HCT116 (cell line): ENCODE data around the gene WWTR1. TPM values are rescaled to one million over a fixed set of nuclear protein-coding genes. Genes with fewer than 3 reads are reported as not detected.

Experiments
- ATAC-seq: fragments of 200-7000 bp; cut with Tn5 transposase; 2 replicates; pipeline ENCODE4 v1.9.1; 2020; ENCODE audit warnings: mild to moderate bottlenecking, moderate library complexity
- BruUV-seq: library from RNA; stranded (reverse); fragments of 400-500 nt; replicated peaks from 2 replicates; lab custom pipeline; 2021; lab: Mats Ljungman, UMichigan
- CTCF ChIA-PET: fragments of 300-600 bp; sonication (Branson Sonifier 250); formaldehyde crosslinking; loops from one replicate; lab custom pipeline; 2021; ENCODE audit warnings: antibody characterized with exemption; lab: Charles Lee
- POLR2A ChIA-PET: fragments of 300-600, 350-600 bp; sonication (Branson Sonifier 250); formaldehyde crosslinking; loops from one replicate; lab custom pipeline; 2021; ENCODE audit warnings: antibody characterized with exemption; lab: Charles Lee
- RAD21 ChIA-PET, 2 experiments: fragments of 300-600 bp; sonication (Branson Sonifier 250); formaldehyde crosslinking; loops; one replicate each; lab custom pipeline; 2023; ENCODE audit warnings: low total read pairs in 2 of 2; ENCODE audit not compliant: uncharacterized antibody in 2 of 2, unreplicated experiment in 2 of 2, low non-redundant PET in 1 of 2; lab: Charles Lee
- DNase-seq: peaks from one replicate; pipeline ENCODE4 v3.0.0-alpha.2; 2010; ENCODE audit warnings: low read depth, low spot score
- H2AFZ ChIP-seq: fragments of 200-600 bp; shearing (Covaris generic), sonication (generic); 2 replicates; pipeline ENCODE4 v1.6.1; 2017; ENCODE audit warnings: low read depth, mixed run types, mixed read lengths, antibody characterized with exemption, low read length; ENCODE audit not compliant: poor library complexity, severe bottlenecking
- H3K27ac ChIP-seq: 2 replicates; pipeline ENCODE4 v1.5.1; 2012; ENCODE audit warnings: low read depth, low read length
- H3K27me3 ChIP-seq: fragments of 200-600 bp; sonication (generic); 2 replicates; pipeline ENCODE4 v1.6.1; 2016; ENCODE audit warnings: mixed run types, low read length, mixed read lengths; ENCODE audit not compliant: insufficient read depth
- H3K36me3 ChIP-seq, 2 experiments: fragments of 200-500 bp in 1 of 2; fragments of 200-600 bp in 1 of 2; sonication (Bioruptor generic) in 1 of 2; sonication (generic) in 1 of 2; 2 replicates each; pipeline versions ENCODE4 v1.5.1 to v1.6.1; 2014 to 2016; ENCODE audit warnings: low read length in 2 of 2, inconsistent platforms in 1 of 2, mixed read lengths in 1 of 2, mixed run types in 1 of 2; ENCODE audit not compliant: insufficient read depth in 2 of 2, control insufficient read depth in 1 of 2
- H3K4me1 ChIP-seq, 2 experiments: fragments of 200-600 bp in 1 of 2; sonication (generic) in 1 of 2; 2 replicates each; pipeline versions ENCODE4 v1.5.1 to v1.6.1; 2012 to 2017; ENCODE audit warnings: low read length in 2 of 2, inconsistent platforms in 1 of 2, mild to moderate bottlenecking in 1 of 2, mixed read lengths in 1 of 2, mixed run types in 1 of 2, moderate library complexity in 1 of 2; ENCODE audit not compliant: insufficient read depth in 2 of 2, control insufficient read depth in 1 of 2
- H3K4me2 ChIP-seq: fragments of 200-600 bp; sonication (generic); 2 replicates; pipeline ENCODE4 v1.6.1; 2017; ENCODE audit warnings: mixed run types, low read length, mixed read lengths
- H3K4me3 ChIP-seq, 2 experiments: fragments of 200-600 bp in 1 of 2; sonication (generic) in 1 of 2; replicated peaks in 1 of 2; 2 replicates each; pipeline ENCODE4 v1.5.1; 2011 to 2016; ENCODE audit warnings: low read length in 2 of 2, control low read depth in 1 of 2, low read depth in 1 of 2, mild to moderate bottlenecking in 1 of 2, mixed read lengths in 1 of 2, mixed run types in 1 of 2
- H3K79me2 ChIP-seq: fragments of 200-600 bp; sonication (generic); 2 replicates; pipeline ENCODE4 v1.6.1; 2017; ENCODE audit warnings: mild to moderate bottlenecking, mixed run types, low read length, moderate library complexity, mixed read lengths; ENCODE audit not compliant: insufficient read depth
- H3K9ac ChIP-seq: fragments of 200-600 bp; sonication (generic); 2 replicates; pipeline ENCODE4 v1.6.1; 2016; ENCODE audit warnings: low read length, mixed read lengths
- H3K9me2 ChIP-seq: fragments of 200-600 bp; sonication (generic), shearing (Covaris generic); 2 replicates; pipeline ENCODE4 v1.6.1; 2017; ENCODE audit warnings: mixed run types, mild to moderate bottlenecking, moderate library complexity; ENCODE audit not compliant: insufficient read depth
- H3K9me3 ChIP-seq, 2 experiments: fragments of 200-500 bp in 1 of 2; fragments of 200-600 bp in 1 of 2; sonication (Bioruptor generic) in 1 of 2; sonication (generic) in 1 of 2; 2 replicates each; pipeline ENCODE4 v1.6.1; 2014 to 2017; ENCODE audit warnings: low read length in 2 of 2, mixed read lengths in 2 of 2, inconsistent platforms in 1 of 2, low read depth in 1 of 2, mild to moderate bottlenecking in 1 of 2, mixed run types in 1 of 2, moderate library complexity in 1 of 2; ENCODE audit not compliant: control insufficient read depth in 1 of 2, insufficient read depth in 1 of 2
- H4K20me1 ChIP-seq: fragments of 200-600 bp; sonication (generic), shearing (Covaris generic); 2 replicates; pipeline ENCODE4 v1.6.1; 2017; ENCODE audit warnings: mixed run types, mild to moderate bottlenecking, moderate library complexity; ENCODE audit not compliant: insufficient read depth
- CEBPB ChIP-seq: IDR thresholded peaks from 2 replicates; pipeline ENCODE4 v1.6.1; 2012; ENCODE audit warnings: low read depth
- ELF1 ChIP-seq: IDR thresholded peaks from 2 replicates; pipeline ENCODE4 v1.6.1; 2012; ENCODE audit warnings: low read depth, borderline replicate concordance
- POLR2AphosphoS5 ChIP-seq: IDR thresholded peaks from 2 replicates; pipeline ENCODE4 v1.6.1; 2011; ENCODE audit warnings: mild to moderate bottlenecking, low read depth, low read length, moderate library complexity
- SIN3A ChIP-seq: IDR thresholded peaks from 2 replicates; pipeline ENCODE4 v1.6.1; 2012; ENCODE audit warnings: low read depth
- intact Hi-C: fragments of 100-400 bp; cut with micrococcal nuclease; formaldehyde crosslinking; loops from 2 replicates; pipeline ENCODE4 v1.10.0; 2022
- total RNA-seq: library from RNA; stranded (reverse); gene quantifications from one replicate; pipeline ENCODE4 v1.2.1, GENCODE V29; 2021; ENCODE audit not compliant: unreplicated experiment

The WWTR1 gene
- total RNA-seq, 1 experiment from 2014 or later = 46.9 TPM

- intact Hi-C loops = no loop called here
- H2AFZ ChIP-seq = no peak overlapping the region
- RAD21 ChIA-PET = no interaction called here
- H3K4me3 ChIP-seq = no peak overlapping the region
- H3K27me3 ChIP-seq = no peaks in the 10 kb centered on the region
- H3K9me2 ChIP-seq = no peaks in the 10 kb centered on the region
- CTCF ChIA-PET = interaction anchor here (1.5 kb wide), 1 partner anchor 13 kb away, joined by 3 read pairs; no protein-coding TSS in a partner anchor
- H3K9ac ChIP-seq = no peak overlapping the region
- DNase-seq (no peak), ATAC-seq (no peak)
- BruUV-seq = no TSS peak
- H3K79me2 ChIP-seq = peaks cover 41% of the 10 kb centered on the region
- H4K20me1 ChIP-seq = no peaks in the 10 kb centered on the region
- H3K9me3 ChIP-seq = no peaks in the 10 kb centered on the region
- H3K4me2 ChIP-seq = no peak overlapping the region
- H3K27ac ChIP-seq = no peak overlapping the region
- no peaks in the 10 kb centered on the region for H3K36me3 ChIP-seq
- TF ChIP-seq CEBPB = peak; percentile 74
- no peak for TF ChIP-seq SIN3A
- H3K4me1 ChIP-seq = peaks cover 54 to 55% of the 10 kb centered on the region in 2 experiments
- POLR2A ChIA-PET = interaction anchor here (1.0 to 1.1 kb wide), 2 partner anchors 9 to 13 kb away, joined by 3 to 5 read pairs; no protein-coding TSS in a partner anchor
Observed at GRCh38 chr3:149589332-149589731, 68.5 kb downstream of the WWTR1 start.

GRCh38 chr3:149588909-149589308 lies 68.9 kb downstream of the WWTR1 start:
- Histone ChIP-seq H3K79me2 (peaks cover 43% of the 10 kb centered on the region), H3K27me3 (no peaks in the 10 kb centered on the region), H3K4me3 (no peak overlapping the region), H3K4me2 (no peak overlapping the region), H3K9me2 (no peaks in the 10 kb centered on the region), H3K27ac (0 out of 2 replicates have a peak overlapping the region, but pooled peaks have one; percentile 1), H2AFZ (no peak overlapping the region), H3K4me1 (peaks cover 58 to 59% of the 10 kb centered on the region in 2 experiments), H4K20me1 (no peaks in the 10 kb centered on the region), H3K36me3 (no peaks in the 10 kb centered on the region), H3K9ac (no peak overlapping the region), H3K9me3 (no peaks in the 10 kb centered on the region)
- no TSS peak for BruUV-seq
- ChIA-PET CTCF (interaction anchor here (1.5 kb wide), 1 partner anchor 13 kb away, joined by 3 read pairs; no protein-coding TSS in a partner anchor), RAD21 (no interaction called here), POLR2A (interaction anchor here (1.0 to 3.0 kb wide), 3 partner anchors 9 to 13 kb away, joined by 3 to 12 read pairs (median 5); no protein-coding TSS in a partner anchor)
- intact Hi-C loops = no loop called here
- TF ChIP-seq ELF1 (no peak), POLR2AphosphoS5 (no peak)
- ATAC-seq (no peak), DNase-seq (no peak)
